Hepatocyte (in vitro differentiated cells): Measurements from ENCODE around the gene DUOX1. TPM values are rescaled to one million over a fixed set of nuclear protein-coding genes. Genes with fewer than 3 reads are reported as not detected.
"Not testable (repeated sequence)": the region's sequence is repeated elsewhere in the genome, so short reads cannot be mapped to it uniquely, and the experiment has no call there.

ENCODE experiments used
- DNase-seq: peaks from one replicate; pipeline ENCODE4 v3.0.0-alpha.2; 2016; ENCODE audit warnings: low spot score
- H2AFZ ChIP-seq: fragments of 200-600 bp; sonication (generic); 2 replicates; pipeline ENCODE4 v1.6.0; 2016; ENCODE audit warnings: antibody characterized with exemption, mild to moderate bottlenecking
- H3K27ac ChIP-seq: fragments of 200-600 bp; sonication (generic); 2 replicates; pipeline ENCODE4 v1.5.1; 2016; ENCODE audit warnings: mild to moderate bottlenecking
- H3K27me3 ChIP-seq: fragments of 200-600 bp; sonication (generic); 2 replicates; pipeline ENCODE4 v1.6.1; 2016
- H3K36me3 ChIP-seq: fragments of 200-600 bp; sonication (generic); replicated peaks from 2 replicates; pipeline ENCODE4 v1.5.1; 2016; ENCODE audit warnings: low read depth; ENCODE audit not compliant: insufficient read depth
- H3K4me1 ChIP-seq: fragments of 200-600 bp; sonication (generic); 2 replicates; pipeline ENCODE4 v1.5.1; 2016; ENCODE audit warnings: mild to moderate bottlenecking, moderate library complexity; ENCODE audit not compliant: insufficient read depth
- H3K4me2 ChIP-seq: fragments of 200-600 bp; sonication (generic); 2 replicates; pipeline ENCODE4 v1.6.0; 2016
- H3K4me3 ChIP-seq: fragments of 200-600 bp; sonication (generic); 2 replicates; pipeline ENCODE4 v1.5.1; 2016; ENCODE audit warnings: mild to moderate bottlenecking
- H3K79me2 ChIP-seq: fragments of 200-600 bp; sonication (generic); 2 replicates; pipeline ENCODE4 v1.6.0; 2017; ENCODE audit warnings: mild to moderate bottlenecking
- H3K9me2 ChIP-seq: fragments of 200-600 bp; sonication (generic); replicated peaks from 2 replicates; pipeline ENCODE4 v1.6.0; 2017; ENCODE audit warnings: mild to moderate bottlenecking; ENCODE audit not compliant: insufficient read depth
- H3K9me3 ChIP-seq: fragments of 200-600 bp; sonication (generic); 2 replicates; pipeline ENCODE4 v1.5.1; 2016; ENCODE audit warnings: low read depth, mild to moderate bottlenecking
- H4K20me1 ChIP-seq: fragments of 200-600 bp; sonication (generic); 2 replicates; pipeline ENCODE4 v1.6.0; 2016; ENCODE audit warnings: mild to moderate bottlenecking; ENCODE audit not compliant: insufficient read depth, poor library complexity, severe bottlenecking
- EZH2 ChIP-seq: fragments of 200-600 bp; sonication (generic); IDR thresholded peaks from 2 replicates; pipeline ENCODE4 v1.6.1; 2016; ENCODE audit warnings: antibody characterized with exemption, mild to moderate bottlenecking, borderline replicate concordance
- EZH2phosphoT487 ChIP-seq: fragments of 200-600 bp; sonication (generic); IDR thresholded peaks from one replicate; pipeline ENCODE4 v1.6.1; 2018; ENCODE audit warnings: antibody characterized with exemption, mild to moderate bottlenecking, low read depth, moderate library complexity; ENCODE audit not compliant: unreplicated experiment, severe bottlenecking
- WGBS: methylation state at CpG from one replicate; pipeline ENCODE4 v1.1.6; 2016; ENCODE audit warnings: low lambda C conversion rate; ENCODE audit errors: missing lambda C conversion rate; 5-methylcytosine and 5-hydroxymethylcytosine counted together
- polyA plus RNA-seq: library from polyadenylated mRNA; unstranded; fragments of >200 nt; fragmentation: Nextera tagmentation; extraction: Ambion mirVana; gene quantifications from 2 replicates; pipeline ENCODE4 v1.2.1, GENCODE V29; 2016
- total RNA-seq: library from RNA; depleted of rRNA; stranded (reverse); fragments of >200 nt; gene quantifications from 2 replicates; pipeline ENCODE4 v1.2.3, GENCODE V29; 2014
- TF ChIP-seq, protein P1 (sequence below): fragments of 200-600 bp; sonication (generic); IDR thresholded peaks from 2 replicates; pipeline ENCODE4 v1.5.1; 2016; ENCODE audit warnings: antibody characterized with exemption, mild to moderate bottlenecking; ENCODE audit not compliant: poor library complexity

The DUOX1 gene
- total and polyA plus RNA-seq, 2 experiments from 2014 or later = 3.3 to 7.7 TPM

DNA sequence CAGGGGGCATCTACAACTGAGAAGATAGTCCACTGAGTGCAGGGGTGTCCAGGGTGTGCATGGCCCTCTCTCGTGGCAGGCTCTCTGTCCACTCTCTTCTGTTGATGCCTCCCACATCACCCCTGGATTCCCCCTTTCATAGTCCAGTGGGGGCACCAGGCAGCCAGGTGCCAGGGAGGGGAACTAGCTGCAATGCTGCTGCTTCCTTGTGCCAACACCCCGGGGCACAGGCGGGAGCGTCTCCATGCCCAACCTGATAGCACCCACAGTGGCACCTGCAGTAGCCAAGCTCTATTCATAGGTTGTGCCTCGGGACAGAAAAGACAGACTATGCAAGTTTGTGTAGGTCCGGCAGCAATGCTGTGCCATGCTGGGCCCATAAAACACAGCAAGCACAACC, 27.6 kb upstream of the DUOX1 start:
- 99% methylated on average over 6 of the region's 6 CpGs for WGBS

DNA sequence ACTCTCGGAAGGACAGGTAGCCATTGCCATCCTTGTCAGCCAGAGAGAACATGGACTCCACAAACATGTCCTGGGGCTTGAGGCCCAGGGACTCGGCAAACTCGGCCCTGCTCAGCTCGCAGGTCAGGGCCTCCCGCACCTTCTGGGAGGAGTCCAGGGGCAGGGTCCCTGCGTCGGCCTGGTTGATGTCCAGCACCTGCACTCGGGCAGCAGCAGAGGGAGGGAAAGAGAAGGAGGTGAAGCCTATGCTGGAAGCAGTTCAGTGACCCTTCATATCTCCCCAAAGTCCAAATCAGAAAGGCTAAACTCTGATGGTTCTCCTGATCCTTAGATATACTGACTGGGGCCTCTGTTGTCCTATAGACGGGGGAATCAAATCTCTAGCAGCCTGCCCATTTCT, 25.6 kb upstream of the DUOX1 start:
- not testable (repeated sequence) for H3K9me2 ChIP-seq, H3K4me1 ChIP-seq, H3K4me2 ChIP-seq, H3K9me3 ChIP-seq, H4K20me1 ChIP-seq, H2AFZ ChIP-seq, DNase-seq, H3K79me2 ChIP-seq, H3K27ac ChIP-seq, H3K27me3 ChIP-seq, H3K4me3 ChIP-seq, H3K36me3 ChIP-seq
- WGBS = 91% methylated on average over 9 of the region's 9 CpGs

More for the DNA sequence above, 27.6 kb upstream of the DUOX1 start:
- Histone ChIP-seq H4K20me1 (no peaks in the 10 kb centered on the region), H2AFZ (no peak overlapping the region), H3K79me2 (no peaks in the 10 kb centered on the region), H3K4me2 (no peak overlapping the region), H3K27ac (no peak overlapping the region), H3K9me2 (no peaks in the 10 kb centered on the region), H3K9me3 (no peaks in the 10 kb centered on the region), H3K4me1 (no peaks in the 10 kb centered on the region), H3K4me3 (no peak overlapping the region), H3K36me3 (no peaks in the 10 kb centered on the region), H3K27me3 (no peaks in the 10 kb centered on the region)
- DNase-seq = no peak
- no peak for TF ChIP-seq EZH2

DNA sequence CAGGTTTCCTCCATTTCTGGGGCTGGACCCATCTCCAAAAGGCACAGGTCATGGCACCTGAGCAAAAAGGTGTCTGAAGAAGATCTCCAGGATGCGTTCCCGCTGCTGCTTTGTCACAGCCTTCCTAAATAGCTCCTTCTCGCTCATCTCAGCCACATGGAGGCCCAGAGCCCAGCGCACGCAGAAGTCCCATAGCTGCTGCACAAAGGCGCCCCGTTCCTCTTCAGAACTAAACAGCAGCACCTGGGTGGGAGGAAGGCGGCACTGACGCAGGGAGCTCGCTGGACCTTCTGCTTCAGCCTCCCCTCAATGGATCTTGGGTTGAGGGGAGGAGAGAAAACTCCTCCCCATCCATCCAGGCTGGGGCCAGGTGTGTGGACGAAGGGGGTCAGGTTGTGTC, 24.2 kb upstream of the DUOX1 start:
- no peak overlapping the region for H3K4me3 ChIP-seq
- no peak overlapping the region for H3K27ac ChIP-seq
- H3K36me3 ChIP-seq = no peaks in the 10 kb centered on the region
- H3K27me3 ChIP-seq = peaks cover 21% of the 10 kb centered on the region
- TF ChIP-seq, protein P1, sequence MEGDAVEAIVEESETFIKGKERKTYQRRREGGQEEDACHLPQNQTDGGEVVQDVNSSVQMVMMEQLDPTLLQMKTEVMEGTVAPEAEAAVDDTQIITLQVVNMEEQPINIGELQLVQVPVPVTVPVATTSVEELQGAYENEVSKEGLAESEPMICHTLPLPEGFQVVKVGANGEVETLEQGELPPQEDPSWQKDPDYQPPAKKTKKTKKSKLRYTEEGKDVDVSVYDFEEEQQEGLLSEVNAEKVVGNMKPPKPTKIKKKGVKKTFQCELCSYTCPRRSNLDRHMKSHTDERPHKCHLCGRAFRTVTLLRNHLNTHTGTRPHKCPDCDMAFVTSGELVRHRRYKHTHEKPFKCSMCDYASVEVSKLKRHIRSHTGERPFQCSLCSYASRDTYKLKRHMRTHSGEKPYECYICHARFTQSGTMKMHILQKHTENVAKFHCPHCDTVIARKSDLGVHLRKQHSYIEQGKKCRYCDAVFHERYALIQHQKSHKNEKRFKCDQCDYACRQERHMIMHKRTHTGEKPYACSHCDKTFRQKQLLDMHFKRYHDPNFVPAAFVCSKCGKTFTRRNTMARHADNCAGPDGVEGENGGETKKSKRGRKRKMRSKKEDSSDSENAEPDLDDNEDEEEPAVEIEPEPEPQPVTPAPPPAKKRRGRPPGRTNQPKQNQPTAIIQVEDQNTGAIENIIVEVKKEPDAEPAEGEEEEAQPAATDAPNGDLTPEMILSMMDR = no peak
- TF ChIP-seq EZH2phosphoT487 (no peak), EZH2 (no peak)
- H3K4me1 ChIP-seq = no peaks in the 10 kb centered on the region
- H4K20me1 ChIP-seq = no peaks in the 10 kb centered on the region
- no peak overlapping the region for H3K4me2 ChIP-seq
- no peaks in the 10 kb centered on the region for H3K79me2 ChIP-seq
- no peak for DNase-seq
- 96% methylated on average over 11 of the region's 11 CpGs for WGBS
- no peaks in the 10 kb centered on the region for H3K9me2 ChIP-seq
- H2AFZ ChIP-seq = no peak overlapping the region
- no peaks in the 10 kb centered on the region for H3K9me3 ChIP-seq

DNA sequence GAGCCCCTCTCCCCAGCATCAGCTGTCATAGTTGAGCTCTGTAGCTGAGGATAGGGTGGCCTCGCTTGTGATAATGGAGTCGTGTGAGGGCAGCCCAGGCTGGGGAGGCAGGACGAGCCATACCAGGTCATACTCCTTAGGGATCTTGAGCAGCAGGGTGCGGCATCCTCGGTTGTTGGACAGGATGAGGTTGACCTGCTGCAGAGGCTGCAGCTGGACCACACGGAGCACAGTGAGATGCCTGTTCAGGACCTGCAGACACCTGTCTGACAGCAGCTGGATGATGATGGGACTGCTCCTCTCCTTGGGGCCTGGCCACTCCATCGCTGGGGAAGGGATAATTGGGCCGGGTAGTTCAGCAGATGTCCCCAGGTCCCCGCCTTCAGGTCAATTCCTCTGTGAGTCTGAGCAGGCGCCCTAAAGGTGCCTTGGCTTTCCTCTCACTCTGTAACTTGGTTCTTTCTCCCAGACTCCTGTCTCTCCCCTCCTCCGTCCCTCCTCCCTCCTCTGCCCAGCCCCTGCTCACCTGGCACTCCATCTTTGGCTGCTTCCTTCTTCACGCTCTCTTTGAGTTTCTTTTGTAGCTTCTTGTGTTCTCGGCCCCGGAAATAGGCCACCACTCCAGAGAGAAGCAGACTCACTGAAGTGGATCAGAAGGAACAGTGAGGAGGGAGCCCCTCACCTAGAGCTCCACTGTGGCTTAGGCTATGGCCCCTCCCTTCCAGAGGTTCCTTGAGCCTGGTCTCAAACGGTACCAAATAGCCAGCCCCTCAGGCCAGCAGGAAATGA, 23.6 kb upstream of the DUOX1 start:
- no peaks in the 10 kb centered on the region for H3K79me2 ChIP-seq
- H3K27ac ChIP-seq = no peak overlapping the region
- no peaks in the 10 kb centered on the region for H3K9me2 ChIP-seq
- no peak for TF ChIP-seq EZH2phosphoT487
- TF ChIP-seq EZH2 = no peak
- TF ChIP-seq, protein P1 = no peak
- no peaks in the 10 kb centered on the region for H3K9me3 ChIP-seq
- no peak overlapping the region for H2AFZ ChIP-seq
- no peaks in the 10 kb centered on the region for H3K4me1 ChIP-seq
- H4K20me1 ChIP-seq = no peaks in the 10 kb centered on the region
- no peaks in the 10 kb centered on the region for H3K36me3 ChIP-seq
- H3K4me3 ChIP-seq = no peak overlapping the region
- DNase-seq = no peak
- no peak overlapping the region for H3K4me2 ChIP-seq
- WGBS = 86% methylated on average over 14 of the region's 15 CpGs
- H3K27me3 ChIP-seq = peaks cover 22% of the 10 kb centered on the region
